ENCODE results near the gene KCNK2.

The KCNK2 gene

GRCh38 chr1:215140135-215140534, 57.6 kb downstream of the KCNK2 start:
- no peak for TF ChIP-seq TAF1 (IDR thresholded peaks at IDR 0.05; ENCODE audit: borderline replicate concordance, insufficient read depth, low read length)
- TF ChIP-seq REST (IDR thresholded peaks at IDR 0.05; ENCODE audit: insufficient read depth in 1 of 2, low read depth in 2 of 2, low read length in 2 of 2), result no peak
- no peak for TF ChIP-seq SIN3A (IDR thresholded peaks at IDR 0.05; ENCODE audit: borderline replicate concordance, insufficient read depth, low read length)
- TF ChIP-seq FOXP2 (optimal IDR thresholded peaks at IDR 0.05; ENCODE audit: borderline replicate concordance, extremely low read depth, extremely low read length, insufficient read depth), result no peak
- TF ChIP-seq POLR2AphosphoS5 (IDR thresholded peaks at IDR 0.05; ENCODE audit: low read depth, low read length), result no peak

- TF ChIP-seq REST (IDR thresholded peaks at IDR 0.05; ENCODE audit: insufficient read depth in 1 of 2, low read depth in 2 of 2, low read length in 2 of 2) (no peak), TAF1 (IDR thresholded peaks at IDR 0.05; ENCODE audit: borderline replicate concordance, insufficient read depth, low read length) (no peak), FOXP2 (optimal IDR thresholded peaks at IDR 0.05; ENCODE audit: borderline replicate concordance, extremely low read depth, extremely low read length, insufficient read depth) (no peak), POLR2AphosphoS5 (IDR thresholded peaks at IDR 0.05; ENCODE audit: low read depth, low read length) (no peak), SIN3A (IDR thresholded peaks at IDR 0.05; ENCODE audit: borderline replicate concordance, insufficient read depth, low read length) (no peak)
Measured at GRCh38 chr1:215141460-215141859, 58.9 kb downstream of the KCNK2 start.

GRCh38 chr1:215143497-215143896, 61.0 kb downstream of the KCNK2 start:
- TF ChIP-seq TAF1 (IDR thresholded peaks at IDR 0.05; ENCODE audit: borderline replicate concordance, insufficient read depth, low read length) (no peak), REST (IDR thresholded peaks at IDR 0.05; ENCODE audit: insufficient read depth in 1 of 2, low read depth in 2 of 2, low read length in 2 of 2) (no peak), SIN3A (IDR thresholded peaks at IDR 0.05; ENCODE audit: borderline replicate concordance, insufficient read depth, low read length) (no peak), FOXP2 (optimal IDR thresholded peaks at IDR 0.05; ENCODE audit: borderline replicate concordance, extremely low read depth, extremely low read length, insufficient read depth) (no peak), POLR2AphosphoS5 (IDR thresholded peaks at IDR 0.05; ENCODE audit: low read depth, low read length) (no peak)

GRCh38 chr1:215146240-215146975, 63.9 kb downstream of the KCNK2 start:
- TF ChIP-seq POLR2AphosphoS5 (IDR thresholded peaks at IDR 0.05; ENCODE audit: low read depth, low read length) (no peak), FOXP2 (optimal IDR thresholded peaks at IDR 0.05; ENCODE audit: borderline replicate concordance, extremely low read depth, extremely low read length, insufficient read depth) (no peak), REST (IDR thresholded peaks at IDR 0.05; ENCODE audit: insufficient read depth in 1 of 2, low read depth in 2 of 2, low read length in 2 of 2) (no peak), TAF1 (IDR thresholded peaks at IDR 0.05; ENCODE audit: borderline replicate concordance, insufficient read depth, low read length) (no peak), SIN3A (IDR thresholded peaks at IDR 0.05; ENCODE audit: borderline replicate concordance, insufficient read depth, low read length) (no peak)
